ENCODE results near the gene SMYD3.

DNA sequence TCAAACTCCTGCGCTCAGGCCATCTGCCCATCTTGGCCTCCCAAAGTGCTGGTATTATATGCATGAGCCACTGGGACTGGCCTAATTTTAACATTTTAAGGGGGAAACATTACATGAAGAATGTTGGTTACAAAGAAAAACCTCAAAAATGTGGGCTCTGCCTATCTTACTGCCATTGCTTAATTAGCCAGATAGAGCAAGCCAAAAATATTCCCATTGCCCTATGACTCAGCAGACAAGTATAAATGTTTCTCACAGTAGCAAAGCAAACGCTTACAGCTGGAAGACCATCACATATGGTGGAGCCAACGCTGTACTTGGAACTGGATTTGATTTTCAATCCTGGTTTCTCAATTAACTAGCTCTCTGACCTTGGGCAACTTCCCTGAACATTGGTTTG lies 502.0 kb downstream of the SMYD3 start:
- TF ChIP-seq, protein P1, sequence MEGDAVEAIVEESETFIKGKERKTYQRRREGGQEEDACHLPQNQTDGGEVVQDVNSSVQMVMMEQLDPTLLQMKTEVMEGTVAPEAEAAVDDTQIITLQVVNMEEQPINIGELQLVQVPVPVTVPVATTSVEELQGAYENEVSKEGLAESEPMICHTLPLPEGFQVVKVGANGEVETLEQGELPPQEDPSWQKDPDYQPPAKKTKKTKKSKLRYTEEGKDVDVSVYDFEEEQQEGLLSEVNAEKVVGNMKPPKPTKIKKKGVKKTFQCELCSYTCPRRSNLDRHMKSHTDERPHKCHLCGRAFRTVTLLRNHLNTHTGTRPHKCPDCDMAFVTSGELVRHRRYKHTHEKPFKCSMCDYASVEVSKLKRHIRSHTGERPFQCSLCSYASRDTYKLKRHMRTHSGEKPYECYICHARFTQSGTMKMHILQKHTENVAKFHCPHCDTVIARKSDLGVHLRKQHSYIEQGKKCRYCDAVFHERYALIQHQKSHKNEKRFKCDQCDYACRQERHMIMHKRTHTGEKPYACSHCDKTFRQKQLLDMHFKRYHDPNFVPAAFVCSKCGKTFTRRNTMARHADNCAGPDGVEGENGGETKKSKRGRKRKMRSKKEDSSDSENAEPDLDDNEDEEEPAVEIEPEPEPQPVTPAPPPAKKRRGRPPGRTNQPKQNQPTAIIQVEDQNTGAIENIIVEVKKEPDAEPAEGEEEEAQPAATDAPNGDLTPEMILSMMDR (IDR thresholded peaks at IDR 0.05), result no peak
- TF ChIP-seq POLR2AphosphoS5 (IDR thresholded peaks at IDR 0.05; ENCODE audit: low read depth, low read length), result no peak
- TF ChIP-seq, protein P2, sequence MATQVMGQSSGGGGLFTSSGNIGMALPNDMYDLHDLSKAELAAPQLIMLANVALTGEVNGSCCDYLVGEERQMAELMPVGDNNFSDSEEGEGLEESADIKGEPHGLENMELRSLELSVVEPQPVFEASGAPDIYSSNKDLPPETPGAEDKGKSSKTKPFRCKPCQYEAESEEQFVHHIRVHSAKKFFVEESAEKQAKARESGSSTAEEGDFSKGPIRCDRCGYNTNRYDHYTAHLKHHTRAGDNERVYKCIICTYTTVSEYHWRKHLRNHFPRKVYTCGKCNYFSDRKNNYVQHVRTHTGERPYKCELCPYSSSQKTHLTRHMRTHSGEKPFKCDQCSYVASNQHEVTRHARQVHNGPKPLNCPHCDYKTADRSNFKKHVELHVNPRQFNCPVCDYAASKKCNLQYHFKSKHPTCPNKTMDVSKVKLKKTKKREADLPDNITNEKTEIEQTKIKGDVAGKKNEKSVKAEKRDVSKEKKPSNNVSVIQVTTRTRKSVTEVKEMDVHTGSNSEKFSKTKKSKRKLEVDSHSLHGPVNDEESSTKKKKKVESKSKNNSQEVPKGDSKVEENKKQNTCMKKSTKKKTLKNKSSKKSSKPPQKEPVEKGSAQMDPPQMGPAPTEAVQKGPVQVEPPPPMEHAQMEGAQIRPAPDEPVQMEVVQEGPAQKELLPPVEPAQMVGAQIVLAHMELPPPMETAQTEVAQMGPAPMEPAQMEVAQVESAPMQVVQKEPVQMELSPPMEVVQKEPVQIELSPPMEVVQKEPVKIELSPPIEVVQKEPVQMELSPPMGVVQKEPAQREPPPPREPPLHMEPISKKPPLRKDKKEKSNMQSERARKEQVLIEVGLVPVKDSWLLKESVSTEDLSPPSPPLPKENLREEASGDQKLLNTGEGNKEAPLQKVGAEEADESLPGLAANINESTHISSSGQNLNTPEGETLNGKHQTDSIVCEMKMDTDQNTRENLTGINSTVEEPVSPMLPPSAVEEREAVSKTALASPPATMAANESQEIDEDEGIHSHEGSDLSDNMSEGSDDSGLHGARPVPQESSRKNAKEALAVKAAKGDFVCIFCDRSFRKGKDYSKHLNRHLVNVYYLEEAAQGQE (IDR thresholded peaks at IDR 0.05; ENCODE audit: insufficient read depth in 1 of 2, low read depth in 2 of 2, low read length in 1 of 2), result no peak
- TF ChIP-seq SIN3A (IDR thresholded peaks at IDR 0.05; ENCODE audit: borderline replicate concordance, insufficient read depth, low read depth, low read length), result no peak
- TF ChIP-seq TCF7L2 (IDR thresholded peaks at IDR 0.05; ENCODE audit: low read depth, low read length), result no peak

Measured in Panc1 (cell line).